GM19395 (cell line): Measurements from ENCODE around the gene XRCC4.

Source experiments
- ATAC-seq: cut with Tn5 transposase; IDR thresholded peaks from one replicate; pipeline ENCODE4 v1.9.1; 2021; ENCODE audit warnings: mild to moderate bottlenecking, moderate library complexity; ENCODE audit not compliant: unreplicated experiment

XRCC4 gene

GRCh38 chr5:83169571-83170337 is 92.4 kb downstream of the XRCC4 start:
- ATAC-seq: no peak

GRCh38 chr5:83172011-83172410 is 94.7 kb downstream of the XRCC4 start:
- ATAC-seq: no peak

GRCh38 chr5:83172655-83173054 is 95.3 kb downstream of the XRCC4 start:
- ATAC-seq: no peak

- no peak for ATAC-seq
These were observed 96.5 kb downstream of the XRCC4 start for GRCh38 chr5:83173826-83174225.

- no peak for ATAC-seq
These were observed 100.5 kb downstream of the XRCC4 start for GRCh38 chr5:83177803-83178202.

GRCh38 chr5:83179966-83180365 is 102.6 kb downstream of the XRCC4 start:
- ATAC-seq: no peak

GRCh38 chr5:83184534-83184933 is 107.2 kb downstream of the XRCC4 start:
- ATAC-seq: no peak

- no peak for ATAC-seq
These were observed 115.6 kb downstream of the XRCC4 start for GRCh38 chr5:83192947-83193346.

GRCh38 chr5:83197326-83197967 is 120.1 kb downstream of the XRCC4 start:
- no peak for ATAC-seq

GRCh38 chr5:83199126-83199525 is 121.8 kb downstream of the XRCC4 start:
- ATAC-seq: no peak

- peak; percentile 76 for ATAC-seq
These were observed 127.3 kb downstream of the XRCC4 start for GRCh38 chr5:83204651-83205050.

GRCh38 chr5:83209963-83210362 is 132.6 kb downstream of the XRCC4 start:
- no peak for ATAC-seq

GRCh38 chr5:83219077-83219476 is 141.7 kb downstream of the XRCC4 start:
- ATAC-seq: no peak

GRCh38 chr5:83219495-83219894 is 142.1 kb downstream of the XRCC4 start:
- no peak for ATAC-seq

GRCh38 chr5:83220331-83220730 is 143.0 kb downstream of the XRCC4 start:
- ATAC-seq: no peak

- no peak for ATAC-seq
These were observed 145.6 kb downstream of the XRCC4 start for GRCh38 chr5:83222906-83223305.

GRCh38 chr5:83227611-83228010 is 150.3 kb downstream of the XRCC4 start:
- ATAC-seq: no peak

GRCh38 chr5:83230511-83230910 is 153.2 kb downstream of the XRCC4 start:
- ATAC-seq: no peak

- no peak for ATAC-seq
These were observed 167.2 kb downstream of the XRCC4 start for GRCh38 chr5:83244516-83244915.

- ATAC-seq: no peak
These were observed 167.7 kb downstream of the XRCC4 start for GRCh38 chr5:83245037-83245436.

GRCh38 chr5:83246071-83246470 is 168.7 kb downstream of the XRCC4 start:
- no peak for ATAC-seq

GRCh38 chr5:83249156-83249555 is 171.8 kb downstream of the XRCC4 start:
- no peak for ATAC-seq

- no peak for ATAC-seq
These were observed 174.5 kb downstream of the XRCC4 start for GRCh38 chr5:83251849-83252248.
